ENCODE data around the gene SREBF1. TPM values are rescaled to one million over a fixed set of nuclear protein-coding genes. Genes with fewer than 3 reads are reported as not detected.

SREBF1 gene
- total RNA-seq, 1 donor from 2014 or later = 187 TPM

DNA sequence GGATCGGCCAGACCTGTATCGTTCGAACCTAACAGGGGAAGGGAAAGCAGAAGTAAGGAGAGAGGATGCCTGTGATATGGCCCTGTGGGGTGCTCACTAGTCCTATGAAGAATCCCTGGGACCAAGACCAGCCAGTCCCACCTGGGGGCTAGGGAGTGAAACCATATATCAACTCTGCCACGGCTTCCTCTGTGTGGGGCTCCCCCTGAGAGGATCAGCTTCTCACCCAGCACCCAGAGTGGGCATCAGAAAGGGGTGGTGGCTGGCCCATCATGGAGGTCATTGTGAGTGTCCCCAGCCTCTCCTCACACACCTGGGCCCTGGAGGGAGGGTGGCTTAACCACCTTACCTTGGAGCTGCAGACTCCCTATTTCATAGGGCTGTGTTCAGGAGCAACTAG lies 30.1 kb upstream of the SREBF1 start:
- DNase-seq (ENCODE audit: low spot score in 2 of 2, unreplicated experiment in 2 of 2) = no peak
- TF ChIP-seq CTCF (IDR thresholded peaks at IDR 0.05; ENCODE audit: unreplicated experiment) = no peak
- Mint-ChIP-seq H3K27ac (no peak overlapping the region), H3K9me3 (no peaks in the 10 kb centered on the region), H3K36me3 (peaks cover 14% of the 10 kb centered on the region), H3K27me3 (ENCODE audit: low read depth) (no peaks in the 10 kb centered on the region), H3K4me3 (no peak overlapping the region), H3K4me1 (peaks cover 23% of the 10 kb centered on the region)

- DNase-seq (ENCODE audit: low spot score in 2 of 2, unreplicated experiment in 2 of 2) = no peak
- Mint-ChIP-seq H3K9me3 (no peaks in the 10 kb centered on the region), H3K27me3 (ENCODE audit: low read depth) (no peaks in the 10 kb centered on the region), H3K4me1 (peaks cover 23% of the 10 kb centered on the region), H3K36me3 (peaks cover 14% of the 10 kb centered on the region), H3K27ac (no peak overlapping the region), H3K4me3 (no peak overlapping the region)
- TF ChIP-seq CTCF (IDR thresholded peaks at IDR 0.05; ENCODE audit: unreplicated experiment) = no peak
Measured at GRCh38 chr17:17866425-17866824, 29.6 kb upstream of the SREBF1 start.

- H3K9me3 Mint-ChIP-seq = no peaks in the 10 kb centered on the region
- H3K27ac Mint-ChIP-seq = no peak overlapping the region
- no peaks in the 10 kb centered on the region for H3K27me3 Mint-ChIP-seq (ENCODE audit: low read depth)
- peaks cover 14% of the 10 kb centered on the region for H3K36me3 Mint-ChIP-seq
- no peak for DNase-seq (ENCODE audit: low spot score in 2 of 2, unreplicated experiment in 2 of 2)
- peaks cover 23% of the 10 kb centered on the region for H3K4me1 Mint-ChIP-seq
- TF ChIP-seq CTCF (IDR thresholded peaks at IDR 0.05; ENCODE audit: unreplicated experiment) = no peak
- H3K4me3 Mint-ChIP-seq = no peak overlapping the region
Measured at GRCh38 chr17:17865035-17865434, 28.2 kb upstream of the SREBF1 start.

DNA sequence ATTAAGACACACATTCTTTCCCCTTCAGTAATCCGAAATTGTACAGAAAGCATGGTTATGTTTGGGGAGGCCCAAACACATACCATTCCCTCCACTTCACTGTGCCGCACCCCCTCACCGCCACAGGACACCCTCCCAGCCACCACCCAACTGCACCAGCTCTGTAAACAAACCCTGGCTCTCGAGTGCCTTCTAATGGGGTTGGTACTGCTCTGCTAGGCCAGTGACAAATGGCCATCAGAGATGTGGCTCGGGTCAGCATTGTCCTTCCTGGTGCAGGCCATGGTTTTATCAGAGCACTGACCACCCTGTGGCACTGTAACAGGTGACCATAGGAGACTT lies 24.0 kb upstream of the SREBF1 start:
- no peak for TF ChIP-seq CTCF (IDR thresholded peaks at IDR 0.05; ENCODE audit: unreplicated experiment)
- H3K4me3 Mint-ChIP-seq = no peak overlapping the region
- peaks cover 8% of the 10 kb centered on the region for H3K36me3 Mint-ChIP-seq
- no peaks in the 10 kb centered on the region for H3K9me3 Mint-ChIP-seq
- H3K27ac Mint-ChIP-seq = peak overlapping the region; percentile 2
- H3K4me1 Mint-ChIP-seq = peaks cover 2% of the 10 kb centered on the region
- no peak for DNase-seq (ENCODE audit: low spot score in 2 of 2, unreplicated experiment in 2 of 2)
- no peaks in the 10 kb centered on the region for H3K27me3 Mint-ChIP-seq (ENCODE audit: low read depth)

DNA sequence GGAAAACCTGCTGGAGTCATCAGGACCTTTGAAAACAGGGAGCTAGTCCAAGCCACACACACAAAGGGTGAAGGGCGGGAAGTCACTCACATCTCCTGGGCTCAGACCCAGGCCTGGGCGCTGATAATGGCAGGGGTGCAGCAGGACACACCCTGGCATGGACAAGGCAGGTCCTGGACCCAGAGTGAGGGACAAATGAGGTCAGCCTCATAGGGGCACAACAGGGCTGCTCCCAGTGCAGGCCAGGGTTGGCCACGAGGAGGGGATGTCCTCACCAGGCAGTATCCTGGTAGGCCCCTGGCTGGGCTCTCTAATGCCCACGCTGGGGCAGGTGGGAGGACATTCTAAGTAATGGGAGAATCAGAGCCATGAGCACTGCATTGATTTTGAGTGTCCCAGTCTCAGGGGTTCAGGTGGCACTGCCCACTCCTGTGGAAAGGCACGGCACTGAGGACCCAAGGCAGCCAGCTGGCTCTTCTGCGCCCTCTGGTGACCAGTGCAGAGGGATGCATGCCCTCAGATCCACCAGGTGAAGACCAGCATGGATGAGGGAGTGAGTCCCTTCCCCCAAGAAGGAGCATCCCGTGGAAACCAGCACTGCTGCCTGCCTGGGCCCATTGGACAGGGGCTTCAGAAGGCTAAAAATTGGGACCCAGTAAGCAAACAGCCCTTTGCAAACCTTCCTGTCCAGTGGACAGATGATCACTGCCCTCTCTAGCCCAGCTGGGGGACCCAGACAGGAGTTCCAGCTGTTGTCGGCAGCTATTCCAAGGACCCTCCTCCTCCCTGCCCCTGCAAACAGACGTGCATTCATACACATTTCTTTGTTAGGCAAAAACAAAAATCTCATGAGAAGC lies 23.4 kb upstream of the SREBF1 start:
- peak; percentile 83 for TF ChIP-seq CTCF (IDR thresholded peaks at IDR 0.05; ENCODE audit: unreplicated experiment)
- Mint-ChIP-seq H3K4me3 (no peak overlapping the region), H3K27me3 (ENCODE audit: low read depth) (no peaks in the 10 kb centered on the region), H3K9me3 (no peaks in the 10 kb centered on the region), H3K4me1 (peaks cover 8% of the 10 kb centered on the region), H3K36me3 (peaks cover 8% of the 10 kb centered on the region), H3K27ac (peak overlapping the region; percentile 39)
- peak in 1 of 2 experiments; percentile 74 for DNase-seq (ENCODE audit: low spot score in 2 of 2, unreplicated experiment in 2 of 2)
